Head of caudate nucleus (tissue), 42 donors: ENCODE measurements around the gene EPB41.
"Not testable (repeated sequence)": the region's sequence is repeated elsewhere in the genome, so short reads cannot be mapped to it uniquely, and the experiment has no call there.

Experiments used
- DNase-seq, 42 donors: peaks; one replicate each; pipeline versions ENCODE4 v3.0.0 to v3.0.0-alpha.2; 2020 to 2021; ENCODE audit warnings: mixed read lengths in 7 of 42
- intact Hi-C: fragments of 100-400 bp; cut with DNase I; formaldehyde crosslinking; loops from one replicate; pipeline ENCODE4 v1.15.0; 2022

The EPB41 gene

DNA sequence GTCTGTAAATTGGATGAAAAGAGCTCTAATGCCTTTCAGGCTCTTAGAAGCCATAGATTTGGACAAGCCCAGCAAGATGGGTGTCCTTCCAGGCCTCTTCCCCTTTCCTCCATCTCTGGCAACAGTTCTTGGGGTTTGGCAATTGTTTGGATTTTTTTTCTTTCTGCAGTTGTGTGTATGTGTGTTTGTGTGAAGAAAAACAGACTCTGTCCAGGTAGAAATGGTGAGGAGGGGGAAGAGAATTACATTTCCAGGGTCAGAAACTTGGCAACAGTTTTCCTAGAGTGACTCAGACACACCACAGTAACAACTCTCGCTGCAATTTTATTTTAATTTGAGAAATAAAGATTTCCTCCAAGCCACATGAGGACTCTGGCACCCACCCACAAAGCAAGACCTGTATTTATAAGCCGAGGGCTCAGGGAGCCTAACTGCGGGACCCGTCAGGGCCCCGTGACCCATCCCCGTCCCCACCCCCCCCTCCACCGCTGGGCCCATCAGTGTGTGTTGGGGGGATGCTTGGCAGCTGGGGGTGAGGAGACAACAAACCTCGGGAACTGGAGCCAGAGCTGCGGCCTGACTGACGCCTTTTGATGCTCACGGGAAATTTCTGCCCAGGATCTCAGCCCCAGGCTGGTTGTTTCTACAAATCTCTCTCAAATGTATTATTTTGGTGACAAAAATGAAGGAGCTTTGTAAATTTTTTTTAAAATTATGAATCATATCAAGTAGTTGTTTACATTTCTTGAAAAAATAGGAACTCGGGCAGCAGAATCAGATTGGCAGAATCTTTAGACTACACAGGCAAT lies 205.0 kb downstream of the EPB41 start:
- intact Hi-C loops, result no loop called here
- peak in 1 of 42 donors; percentile 27 for DNase-seq

GRCh38 chr1:29120367-29120766 lies 206.0 kb downstream of the EPB41 start:
- intact Hi-C loops, result loop anchor here (5.0 kb wide), 1 partner anchor 233 kb away; no protein-coding TSS in a partner anchor
- peak in 1 of 42 donors; percentile 43 for DNase-seq

GRCh38 chr1:29120947-29121485 lies 206.6 kb downstream of the EPB41 start:
- DNase-seq, result peak in 30 of 42 donors; percentile 26 to 73 (median 52)
- intact Hi-C loops, result loop anchor here (5.0 kb wide), 1 partner anchor 234 kb away; no protein-coding TSS in a partner anchor

DNA sequence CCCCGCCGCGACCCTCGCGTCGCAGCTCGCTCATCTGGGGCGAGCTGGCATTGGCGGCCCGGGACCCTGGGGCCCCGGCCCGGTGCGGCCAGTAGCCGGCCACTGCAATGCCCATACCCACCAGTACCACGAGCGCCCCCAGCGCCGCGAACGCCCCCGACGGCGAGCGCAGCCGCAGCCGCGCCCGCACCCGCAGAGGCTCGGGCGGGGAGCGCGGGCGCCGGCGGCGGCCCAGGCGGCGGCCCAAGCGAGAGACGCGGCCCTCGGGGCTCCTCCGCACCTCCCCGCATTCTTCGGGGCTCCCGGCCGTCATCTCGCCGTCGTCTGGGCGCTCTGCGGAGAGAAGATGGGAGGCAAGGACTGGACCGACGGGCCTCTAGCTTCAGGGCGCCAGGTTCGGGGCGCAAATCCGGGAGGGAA lies 207.2 kb downstream of the EPB41 start:
- intact Hi-C loops, result loop anchor here (5.0 kb wide), 1 partner anchor 234 kb away; no protein-coding TSS in a partner anchor
- no peak for DNase-seq

GRCh38 chr1:29121936-29122681 lies 207.7 kb downstream of the EPB41 start:
- intact Hi-C loops, result loop anchor here (5.0 kb wide), 1 partner anchor 235 kb away; no protein-coding TSS in a partner anchor
- peak in 21 of 42 donors; percentile 19 to 69 (median 49) for DNase-seq

DNA sequence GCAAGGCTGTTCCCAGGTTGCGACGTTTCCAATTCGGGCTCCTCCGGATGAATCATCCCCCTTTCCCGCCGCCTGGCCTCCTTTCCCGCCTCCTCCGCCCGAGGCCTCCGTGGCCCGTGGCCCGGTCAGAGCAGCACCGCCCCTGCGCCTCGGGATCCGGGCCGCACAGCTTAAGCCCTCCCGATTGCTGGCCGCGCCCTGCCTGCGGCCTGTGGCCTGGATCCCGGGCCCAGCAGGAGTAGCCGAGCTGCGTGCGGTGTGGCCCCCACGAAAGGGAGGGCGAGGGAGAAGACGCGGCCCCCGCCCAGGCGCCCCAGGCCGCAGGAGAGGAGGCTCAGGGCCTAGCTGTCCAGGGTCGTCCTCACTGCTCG lies 208.3 kb downstream of the EPB41 start:
- intact Hi-C loops, result loop anchor here (5.0 kb wide), 1 partner anchor 235 kb away; no protein-coding TSS in a partner anchor
- DNase-seq, result peak in 21 of 42 donors; percentile 25 to 69 (median 45)

- DNase-seq, result peak in 9 of 42 donors; percentile 14 to 52 (median 30)
- intact Hi-C loops, result loop anchor here (5.0 kb wide), 1 partner anchor 236 kb away; no protein-coding TSS in a partner anchor
Observed at GRCh38 chr1:29123053-29123886, 208.9 kb downstream of the EPB41 start.

DNA sequence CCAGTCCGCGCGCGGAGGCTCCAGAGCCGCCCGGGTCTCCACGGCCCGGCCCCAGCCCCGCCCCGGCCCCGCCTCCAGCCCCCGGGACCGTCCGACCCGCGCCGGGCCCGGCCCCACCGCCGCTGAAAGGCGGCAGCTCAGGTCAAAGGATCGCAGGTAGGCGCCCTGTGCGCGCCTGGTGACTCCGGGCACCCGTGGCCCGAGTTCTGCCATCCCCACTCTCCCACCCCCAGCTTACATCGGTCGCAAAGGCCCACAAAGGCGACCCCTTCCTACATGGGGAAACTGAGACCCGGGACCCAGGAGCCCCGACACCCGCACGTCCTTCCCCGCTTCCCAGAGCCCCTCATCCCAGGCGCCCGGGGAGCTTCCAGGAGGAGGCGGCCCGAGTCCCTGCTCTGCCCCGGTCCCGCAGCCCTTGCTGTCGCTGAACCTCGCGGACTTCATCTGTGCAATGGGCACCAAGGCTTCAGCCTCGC lies 209.6 kb downstream of the EPB41 start, which contains the start of gene TMEM200B:
Gene TMEM200B, minus strand, starts transcription at position 17 of the 479 bp plus-strand sequence. CDS start 2,075 bp downstream, outside the sequence.
- peak in 3 of 42 donors; percentile 10 to 21 (median 19) for DNase-seq
- intact Hi-C loops, result loop anchor here (5.0 kb wide), 1 partner anchor 237 kb away; no protein-coding TSS in a partner anchor

GRCh38 chr1:29124366-29125236 lies 210.2 kb downstream of the EPB41 start:
- intact Hi-C loops, result loop anchor here (5.0 kb wide), 1 partner anchor 237 kb away; no protein-coding TSS in a partner anchor
- DNase-seq, result peak in 17 of 42 donors; percentile 28 to 62 (median 42)

DNA sequence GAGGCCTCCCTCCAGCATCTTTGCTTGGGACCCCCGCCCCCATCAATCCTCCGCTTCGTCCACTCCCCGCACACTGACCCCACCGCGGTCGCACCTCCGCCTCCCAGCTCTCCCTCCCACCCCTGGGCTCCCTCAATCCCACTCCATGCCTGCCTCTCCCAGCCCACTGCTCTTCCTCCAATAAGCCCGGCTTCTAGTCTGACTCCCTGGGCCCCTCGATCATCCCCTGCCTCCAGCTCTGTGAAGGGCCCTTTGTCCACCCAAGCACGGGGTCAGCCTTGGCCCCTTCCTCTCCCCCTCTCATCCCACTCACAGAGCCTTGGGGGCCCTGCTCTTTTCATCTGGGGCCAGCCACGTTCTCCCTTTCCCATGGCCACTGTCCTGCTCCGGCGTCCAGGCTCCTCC lies 210.9 kb downstream of the EPB41 start:
- no peak for DNase-seq
- intact Hi-C loops, result no loop called here

DNA sequence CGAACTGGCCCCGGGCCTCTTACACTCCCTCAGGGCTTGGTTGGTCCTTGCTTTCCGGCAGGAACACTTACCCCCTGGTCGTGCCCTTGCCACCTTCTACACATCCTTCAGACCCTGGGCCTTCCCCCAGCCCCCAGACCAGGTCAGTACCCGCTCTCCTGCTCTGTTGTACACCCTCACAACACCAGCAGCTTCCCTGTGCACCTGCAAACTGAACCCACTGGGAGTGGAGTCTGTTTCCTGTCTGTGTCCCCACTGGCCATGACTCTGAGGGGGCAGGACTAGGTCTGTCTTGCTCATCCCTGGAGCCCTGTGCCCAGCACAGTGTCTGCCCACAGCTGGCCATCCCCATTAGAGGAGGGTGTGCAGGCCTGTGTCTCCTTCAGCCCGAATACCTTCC lies 211.4 kb downstream of the EPB41 start:
- intact Hi-C loops, result no loop called here
- no peak for DNase-seq

- intact Hi-C loops, result no loop called here
- DNase-seq, result no peak
Observed at GRCh38 chr1:29126198-29126597, 211.8 kb downstream of the EPB41 start.

DNA sequence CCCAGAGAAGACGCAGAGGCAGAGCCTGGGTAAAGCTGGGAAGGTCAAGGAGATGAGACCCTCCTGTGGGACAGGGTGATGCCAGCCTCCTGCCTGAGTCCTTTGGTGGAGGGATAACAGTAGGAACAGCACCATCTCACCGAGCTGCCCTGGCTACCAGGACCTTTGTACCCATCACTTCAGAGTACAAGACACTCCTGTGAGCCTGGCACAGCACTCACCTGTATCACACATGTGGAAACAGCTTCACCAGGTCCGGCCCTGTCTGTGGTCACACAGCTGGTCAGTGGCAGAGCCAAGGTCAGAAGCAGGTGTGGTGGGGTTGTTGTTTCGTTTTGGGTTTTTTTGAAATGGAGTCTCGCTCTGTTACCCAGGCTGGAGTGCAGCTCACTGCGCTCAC lies 214.4 kb downstream of the EPB41 start:
- intact Hi-C loops, result no loop called here
- DNase-seq, result no peak

DNA sequence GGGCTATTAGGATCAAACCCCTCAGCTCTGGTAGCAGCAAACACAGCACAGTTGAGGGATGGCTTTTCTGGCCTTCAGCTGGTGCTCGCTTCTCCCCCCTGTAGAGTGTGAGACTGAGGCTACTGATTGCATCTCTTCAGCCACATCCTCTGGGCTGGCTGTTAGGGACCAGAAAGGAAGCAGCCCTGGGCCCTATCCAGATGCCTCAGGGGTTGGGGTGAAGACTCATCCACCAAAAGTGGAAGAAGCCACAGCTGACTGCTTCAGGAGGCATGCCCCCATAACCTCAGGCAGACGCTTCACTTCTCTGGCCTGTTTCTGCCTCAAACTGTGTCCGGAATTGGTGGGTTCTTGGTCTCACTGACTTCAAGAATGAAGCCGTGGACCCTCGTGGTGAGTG lies 215.5 kb downstream of the EPB41 start:
- intact Hi-C loops, result no loop called here

GRCh38 chr1:29131056-29131455 lies 216.7 kb downstream of the EPB41 start:
- DNase-seq, intact Hi-C loops: not testable (repeated sequence)

More for the DNA sequence above, 215.5 kb downstream of the EPB41 start:
- DNase-seq, result no peak

GRCh38 chr1:29133861-29134694 lies 219.7 kb downstream of the EPB41 start:
- peak in 2 of 42 donors; percentile 24 to 32 for DNase-seq
- intact Hi-C loops, result no loop called here
